ENCODE data around the gene DTNA. TPM values are rescaled to one million over a fixed set of nuclear protein-coding genes. Genes with fewer than 3 reads are reported as not detected.

DTNA gene
- total RNA-seq, 2 experiments from 2014 or later, result not detected

DNA sequence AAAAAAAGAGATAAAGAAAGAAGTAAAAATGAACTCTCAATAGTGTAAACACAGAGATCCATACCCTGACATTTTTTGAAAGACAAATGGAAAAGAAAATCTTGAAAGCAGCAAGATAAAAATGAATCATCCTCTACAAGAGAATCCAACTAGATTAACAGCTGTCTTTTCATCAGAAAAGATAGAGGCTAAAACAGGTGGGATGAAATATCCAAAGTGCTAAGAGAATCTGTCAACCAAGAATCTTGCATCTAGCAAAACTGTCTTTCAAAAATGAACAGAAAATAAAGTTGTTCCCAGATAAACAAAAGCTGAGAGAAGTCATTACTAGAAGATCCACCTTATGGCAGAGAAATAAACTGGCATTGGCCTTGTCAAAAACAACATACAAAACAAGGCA lies 213.8 kb downstream of the DTNA start:
- H3K27ac Mint-ChIP-seq, result no peak overlapping the region
- no peak overlapping the region for H3K4me3 Mint-ChIP-seq
- ATAC-seq (ENCODE audit: low read depth) (no peak), DNase-seq (no peak)
- peaks cover 8% of the 10 kb centered on the region for H3K27me3 Mint-ChIP-seq
- H3K9me3 Mint-ChIP-seq, result no peaks in the 10 kb centered on the region
- POLR2A ChIA-PET, result no interaction called here
- H3K36me3 Mint-ChIP-seq, result no peaks in the 10 kb centered on the region
- H3K4me1 Mint-ChIP-seq, result no peaks in the 10 kb centered on the region

DNA sequence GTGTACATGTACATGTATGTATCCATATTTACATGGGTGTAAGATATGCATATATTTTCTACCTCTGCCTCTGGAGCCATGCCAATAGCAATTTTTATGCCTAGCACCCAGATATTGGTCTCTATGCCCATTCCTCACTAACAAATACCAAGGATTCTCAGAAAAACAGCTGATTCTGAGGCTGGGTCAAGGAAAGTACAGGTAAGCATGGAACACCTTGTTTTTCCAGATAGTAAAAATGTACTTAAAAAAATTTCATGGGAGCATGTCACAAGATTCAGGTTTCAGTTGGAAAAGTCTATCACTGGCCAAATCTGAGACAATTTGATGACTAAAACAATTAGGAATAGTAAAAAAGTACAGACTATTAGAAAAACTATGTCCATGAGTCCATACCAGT lies 216.6 kb downstream of the DTNA start:
- Mint-ChIP-seq H3K9me3 (no peaks in the 10 kb centered on the region), H3K4me3 (no peak overlapping the region), H3K36me3 (no peaks in the 10 kb centered on the region), H3K4me1 (no peaks in the 10 kb centered on the region), H3K27me3 (peaks cover 8% of the 10 kb centered on the region), H3K27ac (no peak overlapping the region)
- ATAC-seq (ENCODE audit: low read depth) (no peak), DNase-seq (no peak)
- POLR2A ChIA-PET, result no interaction called here

DNA sequence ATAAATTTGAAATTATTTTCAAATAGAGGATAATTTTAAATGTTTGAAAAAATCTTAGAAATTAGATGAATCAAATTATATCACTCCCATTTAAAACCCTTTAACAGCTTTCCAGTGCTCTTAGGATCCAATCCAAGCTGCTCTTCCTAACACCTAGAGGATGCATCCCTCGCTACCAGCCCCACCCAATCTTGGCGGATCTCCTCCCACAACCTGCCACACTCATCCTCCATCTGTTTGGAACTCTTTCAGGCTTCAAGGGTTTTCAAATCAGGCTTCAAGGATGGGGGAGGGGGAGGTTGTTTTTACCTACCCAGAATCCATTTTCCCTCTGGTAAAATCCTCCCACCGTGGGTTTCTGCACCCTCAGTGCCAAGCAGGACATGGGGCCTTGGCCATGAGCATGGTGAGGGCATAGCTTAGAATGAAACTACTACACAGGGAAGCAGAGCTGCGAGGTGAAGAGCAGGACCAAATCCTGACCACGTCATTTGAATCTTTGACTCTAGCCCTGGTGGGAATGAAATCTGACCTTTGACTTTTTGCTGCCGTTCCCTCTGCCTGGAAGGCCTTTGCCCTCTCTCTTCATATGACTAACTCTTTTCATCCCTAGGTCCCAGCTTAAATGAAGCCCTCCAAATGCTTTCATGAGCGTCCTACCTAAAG lies 218.1 kb downstream of the DTNA start:
- no peak for DNase-seq
- Mint-ChIP-seq H3K36me3 (no peaks in the 10 kb centered on the region), H3K4me1 (no peaks in the 10 kb centered on the region), H3K9me3 (no peaks in the 10 kb centered on the region), H3K27ac (no peak overlapping the region), H3K27me3 (peaks cover 8% of the 10 kb centered on the region), H3K4me3 (no peak overlapping the region)
- no peak for ATAC-seq (ENCODE audit: low read depth)
- POLR2A ChIA-PET, result no interaction called here

DNA sequence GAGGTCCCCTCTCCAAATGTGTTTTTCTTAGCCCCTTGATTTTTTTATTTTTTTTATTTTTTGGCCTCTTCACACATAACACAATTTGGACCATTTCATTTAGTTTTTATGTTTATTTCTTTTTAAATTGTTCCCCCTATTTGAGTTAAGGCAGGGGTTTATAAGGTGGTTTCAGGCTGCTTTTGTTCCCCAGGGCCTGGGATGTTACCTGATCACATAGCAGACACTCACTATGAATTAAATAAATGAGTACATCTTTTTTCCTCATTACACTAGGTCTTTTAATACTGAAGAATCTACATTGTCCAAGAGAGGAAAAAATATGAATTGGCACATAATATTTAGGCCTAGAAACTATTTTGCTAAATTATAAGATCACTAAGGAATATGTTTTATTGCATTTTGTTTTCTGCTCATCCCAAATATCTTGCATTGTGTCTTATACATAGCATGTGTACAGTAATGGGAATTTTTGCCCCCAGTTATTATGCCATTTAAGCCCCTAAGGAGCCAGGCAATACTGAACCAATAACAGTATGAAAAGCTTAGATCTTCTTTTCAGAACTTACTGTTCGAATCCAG lies 218.7 kb downstream of the DTNA start:
- DNase-seq (no peak), ATAC-seq (ENCODE audit: low read depth) (no peak)
- H3K27ac Mint-ChIP-seq, result no peak overlapping the region
- no peaks in the 10 kb centered on the region for H3K36me3 Mint-ChIP-seq
- H3K27me3 Mint-ChIP-seq, result peaks cover 8% of the 10 kb centered on the region
- no peaks in the 10 kb centered on the region for H3K9me3 Mint-ChIP-seq
- H3K4me1 Mint-ChIP-seq, result no peaks in the 10 kb centered on the region
- H3K4me3 Mint-ChIP-seq, result no peak overlapping the region
- POLR2A ChIA-PET, result no interaction called here

DNA sequence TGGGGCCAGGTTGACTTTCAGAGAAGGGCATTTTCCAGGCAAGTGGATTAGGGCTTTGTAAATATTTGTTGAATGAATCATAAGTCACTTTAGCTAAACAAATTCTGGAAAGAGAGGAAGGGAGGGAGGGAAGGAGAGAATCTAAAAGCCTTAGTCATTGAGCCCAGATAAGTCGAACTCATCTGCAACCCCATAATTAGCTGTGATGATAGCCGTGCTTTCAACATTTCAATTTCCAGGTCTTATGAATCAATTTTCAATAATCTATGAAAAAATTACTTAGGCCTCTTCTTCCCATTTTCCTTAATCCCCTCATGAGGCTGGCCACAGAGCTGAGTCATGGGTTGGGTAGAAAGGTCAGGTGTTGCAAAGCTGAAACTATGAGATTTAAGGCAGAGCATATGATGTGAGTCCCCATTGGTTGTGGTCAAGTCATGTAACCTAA lies 219.3 kb downstream of the DTNA start:
- ATAC-seq (ENCODE audit: low read depth) (no peak), DNase-seq (no peak)
- POLR2A ChIA-PET, result no interaction called here
- no peaks in the 10 kb centered on the region for H3K4me1 Mint-ChIP-seq
- H3K27me3 Mint-ChIP-seq, result peaks cover 5% of the 10 kb centered on the region
- no peak overlapping the region for H3K4me3 Mint-ChIP-seq
- H3K27ac Mint-ChIP-seq, result no peak overlapping the region
- H3K9me3 Mint-ChIP-seq, result no peaks in the 10 kb centered on the region
- no peaks in the 10 kb centered on the region for H3K36me3 Mint-ChIP-seq

DNA sequence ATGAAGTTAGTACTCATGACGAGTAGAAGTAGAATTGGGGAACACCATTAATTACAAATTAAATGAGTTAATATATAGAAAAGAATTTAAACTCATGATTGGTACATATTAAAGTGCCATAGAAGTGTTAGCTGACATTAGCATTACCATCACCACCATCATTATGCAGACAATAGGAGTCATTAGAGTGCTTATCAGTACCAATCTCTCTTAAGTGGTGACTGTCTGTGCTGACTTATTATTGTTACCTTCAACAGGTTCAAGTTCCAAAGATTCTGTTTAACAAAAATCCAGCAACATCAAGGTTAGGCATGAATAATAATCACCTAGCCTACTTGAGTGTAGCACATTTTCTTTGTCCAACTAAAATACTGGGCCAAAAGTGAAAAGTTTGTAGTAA lies 222.3 kb downstream of the DTNA start:
- Mint-ChIP-seq H3K4me3 (no peak overlapping the region), H3K27me3 (peaks cover under 1% of the 10 kb centered on the region)
- ATAC-seq (ENCODE audit: low read depth), result no peak

DNA sequence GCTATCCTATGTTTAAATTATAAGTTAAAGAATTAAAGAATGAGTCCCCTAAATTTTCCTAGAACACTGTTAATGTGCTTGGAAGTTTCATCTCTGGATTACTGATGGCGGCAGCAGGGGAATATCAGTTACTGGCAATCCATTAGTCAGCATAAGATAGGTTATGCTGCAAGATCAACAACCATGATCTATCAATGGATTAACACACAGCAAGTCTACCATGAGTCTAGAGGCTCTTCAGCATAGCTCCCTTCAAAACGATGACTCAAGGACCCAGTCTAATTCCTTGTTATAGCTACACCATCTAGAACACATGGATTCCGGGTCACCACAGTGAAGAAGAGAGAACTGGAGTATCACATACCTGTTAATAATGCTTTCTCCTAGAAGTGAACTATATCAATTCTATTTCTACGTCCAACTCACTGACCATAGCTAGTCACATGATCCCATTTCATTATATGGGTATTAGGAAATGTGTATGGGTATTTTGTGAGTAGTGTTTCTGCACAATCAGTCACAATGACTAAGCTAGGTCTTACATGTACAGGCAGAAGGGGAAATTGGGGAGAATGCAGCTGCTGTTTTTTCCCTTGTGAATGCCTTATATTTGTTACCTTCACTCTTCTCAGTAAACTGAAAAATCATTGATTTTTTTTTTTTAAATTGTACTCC lies 222.8 kb downstream of the DTNA start:
- Mint-ChIP-seq H3K9me3 (no peaks in the 10 kb centered on the region), H3K36me3 (no peaks in the 10 kb centered on the region), H3K4me3 (no peak overlapping the region), H3K27ac (no peak overlapping the region), H3K4me1 (no peaks in the 10 kb centered on the region), H3K27me3 (peaks cover 3% of the 10 kb centered on the region)
- DNase-seq (no peak), ATAC-seq (ENCODE audit: low read depth) (no peak)
- POLR2A ChIA-PET, result no interaction called here

More for the DNA sequence above, 222.3 kb downstream of the DTNA start:
- POLR2A ChIA-PET, result no interaction called here
- no peak for DNase-seq
- Mint-ChIP-seq H3K9me3 (no peaks in the 10 kb centered on the region), H3K36me3 (no peaks in the 10 kb centered on the region), H3K4me1 (no peaks in the 10 kb centered on the region), H3K27ac (no peak overlapping the region)

DNA sequence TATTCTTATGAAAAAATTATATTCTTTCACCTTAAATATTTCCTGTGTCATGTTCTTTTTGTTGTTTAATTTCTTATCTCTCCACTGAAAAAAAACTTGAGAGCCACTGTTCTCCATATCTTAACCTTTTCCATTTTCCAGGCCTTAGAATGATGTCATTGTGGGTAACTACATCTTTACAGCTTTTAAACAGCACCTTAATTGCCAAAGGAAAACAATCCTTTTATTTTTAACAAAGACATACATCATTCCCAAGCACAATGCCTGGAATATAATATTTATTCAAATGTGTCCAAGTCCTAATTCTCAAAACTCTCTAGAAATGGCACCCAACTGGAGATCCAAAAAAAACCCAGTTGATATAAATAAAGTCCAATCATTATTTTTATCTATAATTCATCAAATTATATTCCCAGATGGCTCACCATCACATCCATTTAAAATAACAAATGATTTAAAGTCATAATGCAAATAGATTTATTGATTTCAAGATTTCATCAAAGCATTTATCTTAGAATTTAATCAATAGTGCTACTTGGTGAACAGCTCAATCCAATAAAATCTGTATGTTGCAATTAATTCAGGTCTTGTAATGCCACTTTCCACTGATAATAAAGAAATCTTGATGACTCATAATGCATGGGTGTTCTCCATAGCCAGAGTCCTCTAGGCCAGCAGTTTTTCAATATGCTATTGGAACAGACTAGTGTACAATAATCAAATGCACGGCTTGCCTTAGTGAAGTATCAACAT lies 224.0 kb downstream of the DTNA start:
- POLR2A ChIA-PET, result no interaction called here
- DNase-seq (no peak), ATAC-seq (ENCODE audit: low read depth) (no peak)
- no peak overlapping the region for H3K27ac Mint-ChIP-seq
- peaks cover 6% of the 10 kb centered on the region for H3K27me3 Mint-ChIP-seq
- H3K4me1 Mint-ChIP-seq, result no peaks in the 10 kb centered on the region
- H3K9me3 Mint-ChIP-seq, result no peaks in the 10 kb centered on the region
- H3K36me3 Mint-ChIP-seq, result no peaks in the 10 kb centered on the region
- no peak overlapping the region for H3K4me3 Mint-ChIP-seq

DNA sequence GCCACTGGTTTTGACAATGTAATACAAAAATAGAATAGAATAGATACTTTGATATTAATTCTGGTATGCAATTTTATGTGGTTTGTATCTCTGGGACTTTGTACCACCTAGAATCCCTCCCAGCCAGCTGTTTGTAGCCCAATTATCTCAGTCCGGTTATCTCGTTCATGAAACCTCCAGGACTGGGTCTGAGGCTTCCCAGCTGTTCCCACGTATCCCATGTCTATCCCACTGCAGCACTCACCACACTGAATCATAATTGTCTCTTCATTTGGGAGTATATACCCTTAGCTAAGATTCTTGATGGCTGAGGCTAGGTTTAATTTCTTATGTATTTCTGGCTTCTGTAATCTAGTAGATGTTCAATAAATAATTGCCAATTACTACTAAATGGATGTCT lies 226.7 kb downstream of the DTNA start:
- Mint-ChIP-seq H3K4me1 (no peaks in the 10 kb centered on the region), H3K9me3 (no peaks in the 10 kb centered on the region), H3K27me3 (peaks cover 13% of the 10 kb centered on the region), H3K36me3 (no peaks in the 10 kb centered on the region), H3K27ac (no peak overlapping the region), H3K4me3 (no peak overlapping the region)
- DNase-seq (no peak), ATAC-seq (ENCODE audit: low read depth) (no peak)
- POLR2A ChIA-PET, result no interaction called here

DNA sequence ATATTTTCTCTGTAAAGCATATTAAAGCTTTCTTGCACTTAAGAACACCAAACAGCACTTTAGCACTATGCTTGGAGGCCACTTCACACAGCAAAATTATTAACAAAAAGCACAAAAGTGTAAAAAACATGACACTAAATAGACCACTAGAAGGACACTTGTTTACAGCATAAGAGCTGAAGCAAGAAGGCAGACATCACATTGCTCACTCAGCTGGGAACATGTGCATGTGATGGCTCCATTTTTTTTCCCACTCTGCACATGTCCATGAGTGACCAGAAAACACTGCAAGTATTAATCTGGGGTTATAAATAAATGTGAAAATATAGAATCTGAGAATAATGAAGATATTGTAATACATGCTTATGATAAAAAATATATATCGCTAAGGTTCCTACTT lies 228.0 kb downstream of the DTNA start:
- DNase-seq, result no peak
- no peaks in the 10 kb centered on the region for H3K36me3 Mint-ChIP-seq
- ATAC-seq (ENCODE audit: low read depth), result no peak
- H3K4me1 Mint-ChIP-seq, result no peaks in the 10 kb centered on the region
- H3K9me3 Mint-ChIP-seq, result no peaks in the 10 kb centered on the region
- POLR2A ChIA-PET, result no interaction called here
- no peak overlapping the region for H3K27ac Mint-ChIP-seq
- H3K4me3 Mint-ChIP-seq, result no peak overlapping the region
- H3K27me3 Mint-ChIP-seq, result peaks cover 15% of the 10 kb centered on the region

All from activated naive CD8-positive, alpha-beta T cell treated with anti-CD3 and anti-CD28 coated beads, Interleukin-2, amount 10 ng/mL, durations not matched to agents 7 days and 5 days (primary cell).